Liver (tissue), 3 donors: ENCODE data around the gene ANKRD31.

Experiments
- CTCF ChIP-seq: fragments of 150-350 bp; IDR thresholded peaks from 2 replicates; pipeline ENCODE4 v1.5.1; 2017; ENCODE audit warnings: improper control_type of control experiment, low read depth, low read length; ENCODE audit not compliant: missing input control
- GABPA ChIP-seq, 2 donors: IDR thresholded peaks in 1 of 2; conservative IDR thresholded peaks in 1 of 2; 2 replicates each; pipeline ENCODE4 v1.6.1; 2016; ENCODE audit warnings: antibody characterized with exemption in 2 of 2, mild to moderate bottlenecking in 1 of 2, moderate library complexity in 1 of 2
- HNF4G ChIP-seq: IDR thresholded peaks from 2 replicates; pipeline ENCODE4 v1.6.1; 2016; ENCODE audit warnings: antibody characterized with exemption
- JUND ChIP-seq, 2 donors: IDR thresholded peaks; 2 replicates each; pipeline ENCODE4 v1.6.1; 2016; ENCODE audit warnings: antibody characterized with exemption in 2 of 2
- RAD21 ChIP-seq, 2 donors: IDR thresholded peaks; 2 replicates each; pipeline ENCODE4 v1.6.1; 2016; ENCODE audit warnings: antibody characterized with exemption in 2 of 2, mild to moderate bottlenecking in 2 of 2
- REST ChIP-seq: IDR thresholded peaks from 2 replicates; pipeline ENCODE4 v1.6.1; 2016; ENCODE audit warnings: antibody characterized with exemption, mild to moderate bottlenecking
- RXRA ChIP-seq, 2 donors: IDR thresholded peaks; 2 replicates each; pipeline ENCODE4 v1.6.1; 2017 to 2018; ENCODE audit warnings: antibody characterized with exemption in 2 of 2, mild to moderate bottlenecking in 1 of 2
- SP1 ChIP-seq: IDR thresholded peaks from 2 replicates; pipeline ENCODE4 v1.6.1; 2018; ENCODE audit warnings: antibody characterized with exemption, mild to moderate bottlenecking
- TAF1 ChIP-seq: conservative IDR thresholded peaks from 2 replicates; pipeline ENCODE4 v1.6.1; 2016; ENCODE audit warnings: antibody characterized with exemption, mild to moderate bottlenecking
- donor health status: healthy.
- donor health status: healthy.

GRCh38 chr5:75148051-75148450 is 88.6 kb downstream of the ANKRD31 start:
- TF ChIP-seq TAF1: no peak
- no peak for TF ChIP-seq CTCF
- no peak for TF ChIP-seq RXRA (IDR thresholded peaks at IDR 0.05)
- TF ChIP-seq REST: no peak
- TF ChIP-seq GABPA (IDR thresholded peaks at IDR 0.05 in 1 of 2, conservative IDR thresholded peaks at IDR 0.05 in 1 of 2): no peak
- no peak for TF ChIP-seq SP1
- TF ChIP-seq JUND (IDR thresholded peaks at IDR 0.05): no peak
- no peak for TF ChIP-seq HNF4G
- no peak for TF ChIP-seq RAD21 (IDR thresholded peaks at IDR 0.05)
